NCI-H524 (cell line): ENCODE results near the gene JAM3.
A peak's percentile ranks its signal among the peaks of the same experiment; 100 is the strongest.

ENCODE experiments used
- DNase-seq, 2 experiments: peaks; one replicate each; lab custom pipeline; 2025; lab: John Stamatoyannopoulos, UW

JAM3 gene

GRCh38 chr11:134068829-134069425 lies at the start of gene JAM3:
JAM3 (plus strand) TSS chr11:134069072; CDS start chr11:134069084, 12 bp downstream.
- DNase-seq, result peak; percentile 77 to 92

GRCh38 chr11:134019500-134019899 lies 49.4 kb upstream of the JAM3 start:
- peak; percentile 79 to 84 for DNase-seq

GRCh38 chr11:134020598-134020997 lies 48.3 kb upstream of the JAM3 start:
- DNase-seq, result peak in 1 of 2 experiments; percentile 38

- no peak for DNase-seq
These were observed 47.5 kb upstream of the JAM3 start for GRCh38 chr11:134021326-134021725.

- DNase-seq, result no peak
These were observed 46.1 kb upstream of the JAM3 start for GRCh38 chr11:134022748-134023147.

- DNase-seq, result peak in 1 of 2 experiments; percentile 45
These were observed 44.3 kb upstream of the JAM3 start for GRCh38 chr11:134024420-134025081.

- no peak for DNase-seq
These were observed 43.8 kb upstream of the JAM3 start for GRCh38 chr11:134025082-134025429.

GRCh38 chr11:134026655-134027343 lies 42.1 kb upstream of the JAM3 start:
- DNase-seq, result peak; percentile 22 to 69

GRCh38 chr11:134027671-134028070 lies 41.2 kb upstream of the JAM3 start:
- DNase-seq, result no peak

- no peak for DNase-seq
These were observed 40.4 kb upstream of the JAM3 start for GRCh38 chr11:134028368-134028920.

- no peak for DNase-seq
These were observed 38.0 kb upstream of the JAM3 start for GRCh38 chr11:134030853-134031252.

GRCh38 chr11:134032043-134032442 lies 36.8 kb upstream of the JAM3 start:
- DNase-seq, result no peak

- DNase-seq, result peak; percentile 55 to 88
These were observed 36.3 kb upstream of the JAM3 start for GRCh38 chr11:134032501-134033091.

GRCh38 chr11:134033276-134033675 lies 35.6 kb upstream of the JAM3 start:
- peak in 1 of 2 experiments; percentile 62 for DNase-seq

GRCh38 chr11:134033696-134034491 lies 35.0 kb upstream of the JAM3 start:
- peak; percentile 83 to 94 for DNase-seq

GRCh38 chr11:134034496-134035381 lies 34.1 kb upstream of the JAM3 start:
- peak; percentile 43 to 62 for DNase-seq

- no peak for DNase-seq
These were observed 32.3 kb upstream of the JAM3 start for GRCh38 chr11:134036492-134037045.

- DNase-seq, result peak in 1 of 2 experiments; percentile 49
These were observed 31.6 kb upstream of the JAM3 start for GRCh38 chr11:134037046-134037908.

- DNase-seq, result peak; percentile 18 to 37
These were observed 29.9 kb upstream of the JAM3 start for GRCh38 chr11:134038897-134039470.
